Vagina (tissue), 2 donors: ENCODE data around the gene GMCL2.

Experiments used
- POLR2A ChIP-seq, 2 donors: fragments of 450-650 bp; IDR thresholded peaks; one replicate each; pipeline ENCODE4 v1.6.1; 2017; ENCODE audit warnings: antibody characterized with exemption in 2 of 2, mild to moderate bottlenecking in 2 of 2, moderate library complexity in 2 of 2
- TF ChIP-seq, protein P1 (sequence below), 3 experiments: fragments of 450-650 bp in 2 of 3; fragments of 200-600 bp in 1 of 3; sonication (generic) in 1 of 3; IDR thresholded peaks; one replicate each; pipeline ENCODE4 v1.5.1; 2017 to 2019; ENCODE audit warnings: antibody characterized with exemption in 3 of 3, mild to moderate bottlenecking in 2 of 3, moderate library complexity in 2 of 3

- TF ChIP-seq, protein P1, sequence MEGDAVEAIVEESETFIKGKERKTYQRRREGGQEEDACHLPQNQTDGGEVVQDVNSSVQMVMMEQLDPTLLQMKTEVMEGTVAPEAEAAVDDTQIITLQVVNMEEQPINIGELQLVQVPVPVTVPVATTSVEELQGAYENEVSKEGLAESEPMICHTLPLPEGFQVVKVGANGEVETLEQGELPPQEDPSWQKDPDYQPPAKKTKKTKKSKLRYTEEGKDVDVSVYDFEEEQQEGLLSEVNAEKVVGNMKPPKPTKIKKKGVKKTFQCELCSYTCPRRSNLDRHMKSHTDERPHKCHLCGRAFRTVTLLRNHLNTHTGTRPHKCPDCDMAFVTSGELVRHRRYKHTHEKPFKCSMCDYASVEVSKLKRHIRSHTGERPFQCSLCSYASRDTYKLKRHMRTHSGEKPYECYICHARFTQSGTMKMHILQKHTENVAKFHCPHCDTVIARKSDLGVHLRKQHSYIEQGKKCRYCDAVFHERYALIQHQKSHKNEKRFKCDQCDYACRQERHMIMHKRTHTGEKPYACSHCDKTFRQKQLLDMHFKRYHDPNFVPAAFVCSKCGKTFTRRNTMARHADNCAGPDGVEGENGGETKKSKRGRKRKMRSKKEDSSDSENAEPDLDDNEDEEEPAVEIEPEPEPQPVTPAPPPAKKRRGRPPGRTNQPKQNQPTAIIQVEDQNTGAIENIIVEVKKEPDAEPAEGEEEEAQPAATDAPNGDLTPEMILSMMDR (IDR thresholded peaks at IDR 0.05), result no peak
- no peak for TF ChIP-seq POLR2A (IDR thresholded peaks at IDR 0.05)
Measured at GRCh38 chr5:178182158-178182876, 4.9 kb downstream of the GMCL2 start.
